ENCODE results near the gene UBTD1. TPM values are rescaled to one million over a fixed set of nuclear protein-coding genes. Genes with fewer than 3 reads are reported as not detected.

The UBTD1 gene
- total and polyA plus RNA-seq, 7 experiments from 2014 or later: 0.94 to 4.2 (median 2.1) TPM

DNA sequence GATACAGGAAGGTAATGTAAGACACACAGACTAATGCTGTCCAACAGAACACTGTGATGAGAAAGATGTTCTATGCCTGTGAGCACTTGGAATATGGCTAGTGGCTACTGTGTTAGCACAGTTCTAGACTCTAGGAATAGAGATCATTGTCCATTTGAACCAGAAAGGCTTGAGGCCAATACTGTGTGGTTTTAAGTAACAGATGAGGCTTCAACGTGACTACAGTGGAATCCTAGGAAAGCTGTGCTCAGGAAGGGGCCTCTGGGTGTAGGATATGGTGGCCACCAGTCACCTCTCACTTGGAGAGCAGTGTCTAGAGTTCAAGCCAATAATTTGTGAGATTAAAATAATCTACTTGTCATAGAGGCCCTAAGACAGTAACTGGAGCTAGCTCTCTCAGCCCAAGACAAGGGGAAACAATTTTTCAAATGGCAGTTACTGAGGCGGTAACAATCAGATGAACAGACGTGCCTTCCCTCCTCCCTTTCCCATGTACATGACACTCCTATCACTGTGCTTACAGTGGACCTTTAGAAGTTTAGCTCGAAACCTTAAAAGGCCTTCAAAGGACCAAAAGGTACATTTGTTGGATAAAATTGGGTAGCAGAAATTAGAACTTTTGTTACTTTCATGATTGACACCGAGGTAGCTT is 42.6 kb upstream of the UBTD1 start:
- Mint-ChIP-seq H3K4me3 (no peak overlapping the region), H3K4me1 (peaks cover 7 to 24% (median 17%) of the 10 kb centered on the region in 7 donors), H3K27me3 (no peaks in the 10 kb centered on the region), H3K9me3 (peaks cover 0 to 2% (median 0%) of the 10 kb centered on the region in 11 donors), H3K36me3 (peaks cover 13 to 50% (median 17%) of the 10 kb centered on the region in 5 donors), H3K27ac (peak overlapping the region in 6 of 9 donors; percentile 21 to 98 (median 57))
- Histone ChIP-seq H3K27ac (ENCODE audit: low read depth, low read length) (no peak overlapping the region), H3K4me1 (ENCODE audit: control insufficient read depth in 2 of 2, insufficient read depth in 2 of 2, low read length in 2 of 2) (peaks cover 0 to 6% of the 10 kb centered on the region in 2 donors), H3K36me3 (ENCODE audit: control insufficient read depth in 2 of 3, insufficient read depth in 3 of 3, low read length in 3 of 3) (peaks cover 14 to 80% (median 26%) of the 10 kb centered on the region in 3 experiments), H3K4me3 (ENCODE audit: low read length) (no peak overlapping the region), H3K27me3 (ENCODE audit: control insufficient read depth in 2 of 2, insufficient read depth in 2 of 2, low read length in 2 of 2) (no peaks in the 10 kb centered on the region), H3K9me3 (ENCODE audit: control insufficient read depth in 2 of 3, low read length in 3 of 3) (no peaks in the 10 kb centered on the region)
- intact Hi-C loops (cut with micrococcal nuclease): no loop called here
- DNase-seq (no peak), ATAC-seq (no peak)
- ChIA-PET CTCF (interaction anchor here (1.0 kb wide), 1 partner anchor 11 kb away, joined by 4 read pairs; no protein-coding TSS in a partner anchor), POLR2A (no interaction called here)

DNA sequence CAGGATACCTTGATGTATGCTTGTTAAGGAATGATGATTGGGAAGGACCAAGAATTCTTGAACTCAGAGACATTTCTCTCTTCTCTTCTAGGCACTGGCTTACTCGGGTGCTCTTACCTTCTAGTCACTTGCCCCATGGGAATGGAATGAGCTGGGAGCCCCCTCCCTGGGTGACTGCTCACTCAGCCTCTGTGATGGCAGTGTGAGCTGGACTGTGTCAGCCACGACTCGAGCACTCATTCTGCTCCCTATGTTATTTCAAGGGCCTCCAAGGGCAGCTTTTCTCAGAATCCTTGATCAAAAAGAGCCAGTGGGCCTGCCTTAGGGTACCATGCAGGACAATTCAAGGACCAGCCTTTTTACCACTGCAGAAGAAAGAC is 42.0 kb upstream of the UBTD1 start:
- Mint-ChIP-seq H3K27ac (peak overlapping the region in 7 of 9 donors; percentile 36 to 98 (median 45)), H3K27me3 (no peaks in the 10 kb centered on the region), H3K4me1 (peaks cover 7 to 24% (median 17%) of the 10 kb centered on the region in 7 donors), H3K4me3 (no peak overlapping the region), H3K36me3 (peaks cover 13 to 54% (median 17%) of the 10 kb centered on the region in 5 donors), H3K9me3 (peaks cover 0 to 2% (median 0%) of the 10 kb centered on the region in 11 donors)
- no peak overlapping the region for H3K27ac ChIP-seq (ENCODE audit: low read depth, low read length)
- ChIA-PET CTCF (interaction anchor here (1.0 kb wide), 1 partner anchor 11 kb away, joined by 4 read pairs; no protein-coding TSS in a partner anchor), POLR2A (no interaction called here)
- no peaks in the 10 kb centered on the region for H3K27me3 ChIP-seq (ENCODE audit: control insufficient read depth in 2 of 2, insufficient read depth in 2 of 2, low read length in 2 of 2)
- no peaks in the 10 kb centered on the region for H3K9me3 ChIP-seq (ENCODE audit: control insufficient read depth in 2 of 3, low read length in 3 of 3)
- DNase-seq (no peak), ATAC-seq (no peak)
- H3K4me1 ChIP-seq (ENCODE audit: control insufficient read depth in 2 of 2, insufficient read depth in 2 of 2, low read length in 2 of 2): peaks cover 0 to 6% of the 10 kb centered on the region in 2 donors
- intact Hi-C loops (cut with micrococcal nuclease): no loop called here
- H3K4me3 ChIP-seq (ENCODE audit: low read length): no peak overlapping the region
- peaks cover 19 to 80% (median 27%) of the 10 kb centered on the region in 3 experiments for H3K36me3 ChIP-seq (ENCODE audit: control insufficient read depth in 2 of 3, insufficient read depth in 3 of 3, low read length in 3 of 3)

DNA sequence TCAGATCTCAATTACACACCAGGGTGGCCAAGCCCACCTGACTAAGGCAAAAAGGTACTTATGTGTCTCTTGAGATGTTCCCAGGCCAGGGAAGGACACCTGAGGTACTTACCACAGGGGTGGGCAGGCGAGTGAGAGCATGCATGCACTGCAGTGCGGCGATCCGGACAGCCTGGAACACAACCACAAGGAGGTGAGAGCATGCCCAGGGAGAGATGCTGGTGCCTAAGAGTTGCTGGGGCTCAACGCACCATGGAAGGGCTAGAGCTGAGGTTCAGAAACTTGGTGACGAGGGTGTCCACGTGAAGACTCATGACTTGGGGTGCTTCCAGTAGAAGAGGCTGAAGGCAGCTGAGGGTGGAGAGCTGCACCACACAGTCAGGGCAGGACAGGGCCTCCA is 39.6 kb upstream of the UBTD1 start:
- H3K27me3 Mint-ChIP-seq: no peaks in the 10 kb centered on the region
- ATAC-seq (no peak), DNase-seq (no peak)
- H3K27ac ChIP-seq (ENCODE audit: low read depth, low read length): no peak overlapping the region
- intact Hi-C loops (cut with micrococcal nuclease): no loop called here
- no peaks in the 10 kb centered on the region for H3K9me3 ChIP-seq (ENCODE audit: control insufficient read depth in 2 of 3, low read length in 3 of 3)
- POLR2A ChIA-PET: no interaction called here
- H3K9me3 Mint-ChIP-seq: no peaks in the 10 kb centered on the region
- H3K27me3 ChIP-seq (ENCODE audit: control insufficient read depth in 2 of 2, insufficient read depth in 2 of 2, low read length in 2 of 2): no peaks in the 10 kb centered on the region
- no peak overlapping the region for H3K4me3 ChIP-seq (ENCODE audit: low read length)
- peak overlapping the region in 5 of 9 donors; percentile 4 to 65 (median 42) for H3K27ac Mint-ChIP-seq
- H3K36me3 ChIP-seq (ENCODE audit: control insufficient read depth in 2 of 3, insufficient read depth in 3 of 3, low read length in 3 of 3): peaks cover 23 to 85% (median 25%) of the 10 kb centered on the region in 3 experiments
- peaks cover 0 to 1% of the 10 kb centered on the region in 2 donors for H3K4me1 ChIP-seq (ENCODE audit: control insufficient read depth in 2 of 2, insufficient read depth in 2 of 2, low read length in 2 of 2)
- peaks cover 0 to 14% (median 5%) of the 10 kb centered on the region in 7 donors for H3K4me1 Mint-ChIP-seq
- CTCF ChIA-PET: interaction anchor here (0.9 kb wide), 1 partner anchor 51 kb away, joined by 3 read pairs; no protein-coding TSS in a partner anchor
- H3K36me3 Mint-ChIP-seq: peaks cover 18 to 51% (median 26%) of the 10 kb centered on the region in 5 donors
- H3K4me3 Mint-ChIP-seq: no peak overlapping the region

DNA sequence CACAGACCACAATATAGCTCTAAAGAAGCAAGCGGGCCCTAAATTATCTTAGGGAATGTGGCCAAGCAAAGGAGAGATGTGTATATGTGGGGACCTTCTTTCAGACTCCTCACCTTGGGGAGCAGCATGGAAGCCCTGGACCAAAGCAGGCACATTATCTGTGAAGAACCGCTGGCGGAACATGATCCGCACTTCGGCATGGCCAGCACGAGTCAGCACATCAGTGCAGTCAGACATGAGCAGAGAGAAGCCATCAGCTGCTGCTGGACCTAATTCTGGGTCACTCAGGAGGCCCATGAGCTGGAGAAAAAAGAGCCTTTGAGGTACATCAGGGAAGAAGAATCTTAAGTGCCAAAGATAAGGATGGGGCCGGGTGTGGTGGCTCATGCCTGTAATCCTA is 38.8 kb upstream of the UBTD1 start:
- Histone ChIP-seq H3K27me3 (ENCODE audit: control insufficient read depth in 2 of 2, insufficient read depth in 2 of 2, low read length in 2 of 2) (no peaks in the 10 kb centered on the region), H3K4me1 (ENCODE audit: control insufficient read depth in 2 of 2, insufficient read depth in 2 of 2, low read length in 2 of 2) (no peaks in the 10 kb centered on the region), H3K4me3 (ENCODE audit: low read length) (no peak overlapping the region), H3K27ac (ENCODE audit: low read depth, low read length) (no peak overlapping the region), H3K36me3 (ENCODE audit: control insufficient read depth in 2 of 3, insufficient read depth in 3 of 3, low read length in 3 of 3) (peaks cover 22 to 90% (median 25%) of the 10 kb centered on the region in 3 experiments), H3K9me3 (ENCODE audit: control insufficient read depth in 2 of 3, low read length in 3 of 3) (no peaks in the 10 kb centered on the region)
- Mint-ChIP-seq H3K4me1 (peaks cover 0 to 5% (median 0%) of the 10 kb centered on the region in 7 donors), H3K36me3 (peaks cover 18 to 51% (median 28%) of the 10 kb centered on the region in 5 donors), H3K4me3 (no peak overlapping the region), H3K9me3 (no peaks in the 10 kb centered on the region), H3K27me3 (no peaks in the 10 kb centered on the region), H3K27ac (peak overlapping the region in 5 of 9 donors; percentile 12 to 67 (median 61))
- DNase-seq (no peak), ATAC-seq (no peak)
- intact Hi-C loops (cut with micrococcal nuclease): loop anchor here in 1 of 2 donors (5.0 kb wide), 1 partner anchor 37 kb away; the partner anchor contains the start of genes MMS19 and UBTD1
- ChIA-PET POLR2A (interaction anchor here (0.6 kb wide), 1 partner anchor 18 kb away, joined by 3 read pairs; no protein-coding TSS in a partner anchor), CTCF (interaction anchor here (0.8 to 1.0 kb wide), 3 partner anchors 20 to 300 kb away, joined by 3 to 5 read pairs (median 3); no protein-coding TSS in a partner anchor)

DNA sequence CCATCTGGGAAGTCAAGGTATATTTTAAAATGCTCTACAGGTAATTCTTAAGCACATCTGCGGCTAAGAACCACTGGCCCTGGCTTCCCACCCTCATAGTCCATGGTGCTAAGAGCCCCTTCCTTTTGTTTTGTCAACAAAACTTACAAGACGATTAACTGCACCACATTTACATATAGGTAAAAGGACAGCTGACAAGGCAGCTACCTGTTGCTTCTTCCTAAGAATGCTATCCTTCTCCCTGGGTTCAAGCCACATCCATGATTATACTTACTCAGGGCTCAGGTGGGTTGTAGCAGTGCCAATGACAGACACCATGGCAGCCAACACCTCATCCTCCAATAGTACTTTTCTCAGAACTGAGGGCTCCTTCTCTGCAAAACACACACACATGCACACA is 36.4 kb upstream of the UBTD1 start:
- intact Hi-C loops (cut with micrococcal nuclease): loop anchor here in 1 of 2 donors (5.0 kb wide), 1 partner anchor 35 kb away; the partner anchor contains the start of genes MMS19 and UBTD1
- peaks cover 25 to 96% (median 28%) of the 10 kb centered on the region in 3 experiments for H3K36me3 ChIP-seq (ENCODE audit: control insufficient read depth in 2 of 3, insufficient read depth in 3 of 3, low read length in 3 of 3)
- H3K9me3 Mint-ChIP-seq: no peaks in the 10 kb centered on the region
- no peak for DNase-seq
- no peaks in the 10 kb centered on the region for H3K4me1 ChIP-seq (ENCODE audit: control insufficient read depth in 2 of 2, insufficient read depth in 2 of 2, low read length in 2 of 2)
- H3K36me3 Mint-ChIP-seq: peaks cover 22 to 38% (median 32%) of the 10 kb centered on the region in 5 donors
- H3K27ac Mint-ChIP-seq: peak overlapping the region in 3 of 9 donors; percentile 28 to 82 (median 67)
- no peaks in the 10 kb centered on the region for H3K27me3 Mint-ChIP-seq
- no peak overlapping the region for H3K4me3 ChIP-seq (ENCODE audit: low read length)
- peaks cover 0 to 3% (median 0%) of the 10 kb centered on the region in 7 donors for H3K4me1 Mint-ChIP-seq
- no peak overlapping the region for H3K4me3 Mint-ChIP-seq
- H3K9me3 ChIP-seq (ENCODE audit: control insufficient read depth in 2 of 3, low read length in 3 of 3): no peaks in the 10 kb centered on the region
- ChIA-PET CTCF (interaction anchor here (0.9 to 7.3 kb wide), 3 partner anchors 17 to 92 kb away, joined by 3 to 64 read pairs (median 4); no protein-coding TSS in a partner anchor), POLR2A (no interaction called here)
- H3K27ac ChIP-seq (ENCODE audit: low read depth, low read length): no peak overlapping the region
- no peaks in the 10 kb centered on the region for H3K27me3 ChIP-seq (ENCODE audit: control insufficient read depth in 2 of 2, insufficient read depth in 2 of 2, low read length in 2 of 2)
- ATAC-seq: no peak

DNA sequence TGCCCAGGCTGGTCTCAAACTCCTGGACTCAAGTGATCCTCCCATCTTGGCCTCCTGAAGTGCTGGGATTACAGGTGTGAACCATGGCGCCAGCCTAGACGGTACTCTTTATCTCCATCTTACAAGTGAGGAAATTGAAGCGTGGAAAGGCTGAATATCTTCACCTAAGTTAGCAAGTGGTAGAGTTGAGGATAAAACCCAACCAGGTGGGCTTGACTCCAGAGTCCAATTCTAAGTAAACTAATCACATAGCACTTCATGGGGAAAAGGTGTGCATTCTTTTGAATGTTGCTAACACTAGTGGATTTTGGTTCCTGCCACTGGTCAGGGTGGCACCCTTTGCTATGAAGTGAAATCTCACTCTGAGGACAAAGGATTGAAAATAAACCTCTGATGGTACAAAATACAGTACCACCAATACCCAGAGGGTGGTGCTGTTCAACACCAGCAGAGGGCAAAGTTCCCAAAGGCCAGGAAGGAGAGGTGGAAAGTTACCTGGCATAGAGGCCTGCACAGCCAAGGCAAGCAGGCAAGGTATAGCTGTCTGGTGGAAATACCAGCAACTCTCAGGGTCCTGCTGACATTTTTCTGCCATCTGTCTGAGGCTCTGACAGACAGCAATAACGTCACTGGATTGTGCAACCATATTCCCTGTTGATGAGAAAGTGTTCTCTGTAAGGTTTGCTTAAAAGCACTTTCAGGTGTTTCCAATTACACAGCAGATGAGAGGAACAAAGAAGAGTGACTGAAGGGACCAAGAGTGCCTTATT is 35.2 kb upstream of the UBTD1 start:
- no peaks in the 10 kb centered on the region for H3K4me1 ChIP-seq (ENCODE audit: control insufficient read depth in 2 of 2, insufficient read depth in 2 of 2, low read length in 2 of 2)
- H3K27me3 Mint-ChIP-seq: no peaks in the 10 kb centered on the region
- H3K4me1 Mint-ChIP-seq: peaks cover 0 to 3% (median 0%) of the 10 kb centered on the region in 7 donors
- H3K27ac Mint-ChIP-seq: peak overlapping the region in 7 of 9 donors; percentile 24 to 76 (median 50)
- no peaks in the 10 kb centered on the region for H3K9me3 Mint-ChIP-seq
- no peak overlapping the region for H3K4me3 Mint-ChIP-seq
- CTCF ChIA-PET: interaction anchor here (0.6 to 7.3 kb wide), 6 partner anchors 10 to 480 kb away, joined by 3 to 64 read pairs (median 4); no protein-coding TSS in a partner anchor
- no peaks in the 10 kb centered on the region for H3K27me3 ChIP-seq (ENCODE audit: control insufficient read depth in 2 of 2, insufficient read depth in 2 of 2, low read length in 2 of 2)
- H3K4me3 ChIP-seq (ENCODE audit: low read length): no peak overlapping the region
- DNase-seq (peak in 7 of 9 donors; percentile 31 to 55 (median 46)), ATAC-seq (peak; percentile 82)
- intact Hi-C loops (cut with micrococcal nuclease): loop anchor here (1.0 to 5.0 kb wide), 4 partner anchors 34 to 90 kb away; partner anchors contain the start of genes MMS19 (in 2 of the 2) and UBTD1 (in 2 of the 2)
- POLR2A ChIA-PET: no interaction called here
- peaks cover 25 to 99% (median 34%) of the 10 kb centered on the region in 3 experiments for H3K36me3 ChIP-seq (ENCODE audit: control insufficient read depth in 2 of 3, insufficient read depth in 3 of 3, low read length in 3 of 3)
- H3K36me3 Mint-ChIP-seq: peaks cover 14 to 31% (median 27%) of the 10 kb centered on the region in 5 donors
- no peak overlapping the region for H3K27ac ChIP-seq (ENCODE audit: low read depth, low read length)
- H3K9me3 ChIP-seq (ENCODE audit: control insufficient read depth in 2 of 3, low read length in 3 of 3): no peaks in the 10 kb centered on the region
